Panc1 (cell line): Measurements from ENCODE around the gene PSORS1C2.

ENCODE experiments used
- REST ChIP-seq, 2 experiments: IDR thresholded peaks; 2 replicates each; pipeline ENCODE4 v1.6.1; 2011 to 2012; ENCODE audit warnings: low read depth in 2 of 2, control low read depth in 1 of 2, low read length in 1 of 2, mild to moderate bottlenecking in 1 of 2, moderate library complexity in 1 of 2; ENCODE audit not compliant: insufficient read depth in 1 of 2
- SIN3A ChIP-seq: IDR thresholded peaks from 2 replicates; pipeline ENCODE4 v1.6.1; 2012; ENCODE audit warnings: low read depth, mild to moderate bottlenecking, low read length, moderate library complexity, borderline replicate concordance; ENCODE audit not compliant: insufficient read depth
- TF ChIP-seq, protein P1 (sequence below): fragments of 450-650 bp; IDR thresholded peaks from 2 replicates; pipeline ENCODE4 v1.5.1; 2017; ENCODE audit warnings: mild to moderate bottlenecking

DNA sequence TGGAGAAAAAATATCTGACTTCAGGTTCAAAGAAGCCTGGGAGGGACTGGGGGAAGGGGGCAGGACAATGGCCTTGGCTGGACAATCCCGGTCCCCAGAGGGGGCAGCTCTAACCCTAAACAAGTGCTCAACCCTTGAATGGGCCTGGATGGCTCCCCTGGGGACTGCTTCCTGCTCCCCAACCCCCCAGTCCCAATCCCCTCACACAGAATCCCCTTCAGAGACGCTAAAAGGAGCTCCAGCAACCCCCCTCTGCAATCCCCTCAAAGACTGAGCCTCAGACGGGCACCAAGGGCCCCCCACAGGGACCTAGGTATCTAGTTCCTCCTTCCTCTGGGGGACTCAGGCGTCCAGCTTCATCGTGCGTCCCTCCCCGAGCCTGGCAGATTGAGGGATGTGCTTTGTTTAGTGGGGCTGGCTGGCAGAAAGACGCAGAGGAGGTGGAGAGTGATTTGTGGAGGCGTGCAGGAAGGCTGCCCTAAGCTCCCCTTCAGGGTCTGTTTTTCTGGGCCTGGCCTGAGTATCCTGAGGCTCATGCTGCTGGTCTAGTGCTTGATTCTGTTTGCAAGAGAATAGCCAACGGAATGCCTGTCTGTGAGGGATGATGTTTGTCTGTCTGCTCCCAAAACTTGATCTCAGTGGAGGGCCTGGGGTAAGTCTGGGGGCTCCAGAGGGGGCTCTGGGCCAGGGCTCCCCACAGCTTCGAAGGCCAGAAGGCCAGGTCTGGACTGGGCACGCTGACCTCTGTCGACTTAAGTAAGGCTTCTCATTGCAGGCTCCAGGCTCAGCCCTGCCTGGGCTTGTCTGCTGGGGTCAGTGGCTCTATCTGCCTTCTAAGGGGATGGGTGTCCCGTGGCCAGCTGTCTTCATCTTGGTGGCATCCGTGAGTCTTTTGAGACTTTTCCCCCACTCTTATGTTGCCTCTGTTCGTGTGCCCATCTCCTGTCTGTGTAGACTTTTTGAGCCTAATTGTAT, 33.4 kb upstream of the PSORS1C2 start:
- TF ChIP-seq, protein P1, sequence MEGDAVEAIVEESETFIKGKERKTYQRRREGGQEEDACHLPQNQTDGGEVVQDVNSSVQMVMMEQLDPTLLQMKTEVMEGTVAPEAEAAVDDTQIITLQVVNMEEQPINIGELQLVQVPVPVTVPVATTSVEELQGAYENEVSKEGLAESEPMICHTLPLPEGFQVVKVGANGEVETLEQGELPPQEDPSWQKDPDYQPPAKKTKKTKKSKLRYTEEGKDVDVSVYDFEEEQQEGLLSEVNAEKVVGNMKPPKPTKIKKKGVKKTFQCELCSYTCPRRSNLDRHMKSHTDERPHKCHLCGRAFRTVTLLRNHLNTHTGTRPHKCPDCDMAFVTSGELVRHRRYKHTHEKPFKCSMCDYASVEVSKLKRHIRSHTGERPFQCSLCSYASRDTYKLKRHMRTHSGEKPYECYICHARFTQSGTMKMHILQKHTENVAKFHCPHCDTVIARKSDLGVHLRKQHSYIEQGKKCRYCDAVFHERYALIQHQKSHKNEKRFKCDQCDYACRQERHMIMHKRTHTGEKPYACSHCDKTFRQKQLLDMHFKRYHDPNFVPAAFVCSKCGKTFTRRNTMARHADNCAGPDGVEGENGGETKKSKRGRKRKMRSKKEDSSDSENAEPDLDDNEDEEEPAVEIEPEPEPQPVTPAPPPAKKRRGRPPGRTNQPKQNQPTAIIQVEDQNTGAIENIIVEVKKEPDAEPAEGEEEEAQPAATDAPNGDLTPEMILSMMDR = no peak
- TF ChIP-seq SIN3A (no peak), REST (IDR thresholded peaks at IDR 0.05; ENCODE audit: insufficient read depth in 1 of 2, low read depth in 2 of 2, low read length in 1 of 2) (no peak)
